HL-60 (cell line): ENCODE measurements around the gene GET4.

Source experiments
- DNase-seq, 2 experiments: peaks; one replicate each; pipeline ENCODE4 v3.0.0-alpha.2; 2010 to 2020; ENCODE audit warnings: low read depth in 1 of 2, low spot score in 1 of 2
- H3K27ac ChIP-seq: fragments of 250-450 bp; sonication (Bioruptor Pico); replicated peaks from 2 replicates; pipeline ENCODE4 v1.5.1; 2020; ENCODE audit warnings: mild to moderate bottlenecking, moderate library complexity
- H3K27me3 ChIP-seq: fragments of 250-450 bp; sonication (Bioruptor Pico); 2 replicates; pipeline ENCODE4 v1.5.1; 2021; ENCODE audit warnings: mild to moderate bottlenecking, moderate library complexity; ENCODE audit not compliant: insufficient read depth, poor library complexity, severe bottlenecking
- H3K4me3 ChIP-seq: replicated peaks from 2 replicates; pipeline ENCODE4 v1.5.1; 2011; ENCODE audit warnings: mild to moderate bottlenecking, control low read depth, low read length; ENCODE audit not compliant: insufficient read depth
- GABPA ChIP-seq: IDR thresholded peaks from 2 replicates; pipeline ENCODE4 v1.6.1; 2012; ENCODE audit warnings: low read depth
- POLR2AphosphoS5 ChIP-seq: IDR thresholded peaks from 2 replicates; pipeline ENCODE4 v1.6.1; 2012; ENCODE audit warnings: low read depth
- SPI1 ChIP-seq: IDR thresholded peaks from 2 replicates; pipeline ENCODE4 v1.6.1; 2012; ENCODE audit warnings: low read depth, mild to moderate bottlenecking, borderline replicate concordance
- TF ChIP-seq, protein P1 (sequence below): IDR thresholded peaks from 2 replicates; pipeline ENCODE4 v1.6.1; 2012; ENCODE audit warnings: low read depth; ENCODE audit not compliant: insufficient replicate concordance
- TF ChIP-seq, protein P2 (sequence below): IDR thresholded peaks from one replicate; pipeline ENCODE4 v1.5.1; 2011; ENCODE audit warnings: low read length, control low read depth, inconsistent platforms; ENCODE audit not compliant: insufficient read depth

GET4 gene

DNA sequence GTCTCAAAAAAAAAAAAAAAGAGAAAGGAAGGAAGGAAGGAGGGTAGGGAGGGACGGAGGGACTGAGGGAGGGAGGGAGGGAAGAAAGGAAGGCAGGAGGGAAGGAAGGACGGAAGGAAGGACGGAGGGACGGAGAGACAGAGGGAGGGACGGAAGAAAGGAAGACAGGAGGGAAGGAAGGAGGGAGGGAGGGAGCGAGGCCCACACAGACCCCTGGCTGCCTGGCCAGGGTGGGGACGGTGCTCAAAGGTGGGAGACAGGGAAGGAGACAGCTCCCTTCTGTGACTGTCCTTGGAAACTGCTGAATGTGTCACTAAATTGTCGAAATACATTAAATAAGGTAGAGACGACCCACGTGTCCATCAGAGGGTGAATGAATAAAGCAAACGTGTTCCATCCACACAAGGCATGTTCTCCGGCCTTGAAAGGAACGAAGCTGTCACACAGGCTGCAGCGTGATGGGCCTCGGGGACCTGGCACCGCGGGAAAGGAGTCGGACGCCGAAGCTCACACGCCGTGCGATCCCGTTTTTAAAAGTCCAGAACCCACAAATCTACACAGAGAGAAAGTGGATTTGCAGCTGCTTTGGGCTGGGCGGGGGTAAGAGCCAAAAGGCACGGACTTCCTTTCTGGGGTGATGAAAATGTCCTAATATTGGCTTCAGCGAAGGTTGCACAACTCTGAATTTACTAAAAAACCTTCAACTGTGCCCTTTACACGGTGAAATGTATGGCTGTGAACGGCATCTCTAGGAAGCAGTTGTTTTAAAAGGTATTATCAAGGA lies 54.8 kb downstream of the GET4 start:
- TF ChIP-seq, protein P1, sequence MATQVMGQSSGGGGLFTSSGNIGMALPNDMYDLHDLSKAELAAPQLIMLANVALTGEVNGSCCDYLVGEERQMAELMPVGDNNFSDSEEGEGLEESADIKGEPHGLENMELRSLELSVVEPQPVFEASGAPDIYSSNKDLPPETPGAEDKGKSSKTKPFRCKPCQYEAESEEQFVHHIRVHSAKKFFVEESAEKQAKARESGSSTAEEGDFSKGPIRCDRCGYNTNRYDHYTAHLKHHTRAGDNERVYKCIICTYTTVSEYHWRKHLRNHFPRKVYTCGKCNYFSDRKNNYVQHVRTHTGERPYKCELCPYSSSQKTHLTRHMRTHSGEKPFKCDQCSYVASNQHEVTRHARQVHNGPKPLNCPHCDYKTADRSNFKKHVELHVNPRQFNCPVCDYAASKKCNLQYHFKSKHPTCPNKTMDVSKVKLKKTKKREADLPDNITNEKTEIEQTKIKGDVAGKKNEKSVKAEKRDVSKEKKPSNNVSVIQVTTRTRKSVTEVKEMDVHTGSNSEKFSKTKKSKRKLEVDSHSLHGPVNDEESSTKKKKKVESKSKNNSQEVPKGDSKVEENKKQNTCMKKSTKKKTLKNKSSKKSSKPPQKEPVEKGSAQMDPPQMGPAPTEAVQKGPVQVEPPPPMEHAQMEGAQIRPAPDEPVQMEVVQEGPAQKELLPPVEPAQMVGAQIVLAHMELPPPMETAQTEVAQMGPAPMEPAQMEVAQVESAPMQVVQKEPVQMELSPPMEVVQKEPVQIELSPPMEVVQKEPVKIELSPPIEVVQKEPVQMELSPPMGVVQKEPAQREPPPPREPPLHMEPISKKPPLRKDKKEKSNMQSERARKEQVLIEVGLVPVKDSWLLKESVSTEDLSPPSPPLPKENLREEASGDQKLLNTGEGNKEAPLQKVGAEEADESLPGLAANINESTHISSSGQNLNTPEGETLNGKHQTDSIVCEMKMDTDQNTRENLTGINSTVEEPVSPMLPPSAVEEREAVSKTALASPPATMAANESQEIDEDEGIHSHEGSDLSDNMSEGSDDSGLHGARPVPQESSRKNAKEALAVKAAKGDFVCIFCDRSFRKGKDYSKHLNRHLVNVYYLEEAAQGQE: no peak
- peak; percentile 50; the same call in 1 of the 2 replicates for TF ChIP-seq SPI1
- peak; percentile 77 to 85 for DNase-seq
- Histone ChIP-seq H3K4me3 (no peak overlapping the region), H3K27ac (peak overlapping the region; percentile 46), H3K27me3 (no peaks in the 10 kb centered on the region)

DNA sequence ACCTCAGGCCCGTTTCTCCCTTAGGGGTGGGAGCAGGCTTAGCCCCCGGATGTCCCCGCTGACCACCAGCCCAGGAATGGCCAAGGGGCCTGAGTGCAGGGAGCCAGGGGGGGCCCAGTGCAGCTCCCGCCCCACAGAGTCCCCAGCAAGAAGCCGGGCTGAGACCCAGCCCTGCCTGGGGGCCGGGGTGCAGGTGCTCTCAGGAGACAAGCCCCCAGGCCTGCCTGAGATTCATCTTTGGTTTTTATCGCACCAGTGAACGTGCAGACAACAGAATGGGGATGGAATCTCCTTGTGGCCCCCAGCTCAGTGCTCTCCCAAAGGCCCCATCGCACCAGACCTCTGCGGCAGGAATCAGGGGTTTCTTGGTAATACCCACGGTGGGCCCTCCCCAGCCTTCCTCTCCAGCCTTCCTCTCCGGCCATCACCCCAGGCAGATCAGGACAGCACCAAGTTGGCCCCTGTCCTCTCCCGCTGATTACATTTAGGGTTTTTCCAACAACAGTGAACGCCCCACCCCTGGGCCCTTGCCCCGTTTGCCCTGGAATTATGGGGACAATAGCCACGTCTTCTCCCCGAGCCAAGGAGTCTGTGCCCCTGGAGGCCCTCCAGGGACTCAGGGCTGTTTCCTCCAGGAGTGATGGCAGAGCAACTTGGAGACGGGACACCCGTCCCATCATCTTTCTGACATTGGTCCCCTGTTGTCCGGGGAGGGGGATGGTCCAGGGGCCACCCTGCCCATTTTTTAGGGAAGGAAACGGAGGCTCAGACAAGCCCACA lies 55.7 kb downstream of the GET4 start:
- TF ChIP-seq, protein P2, sequence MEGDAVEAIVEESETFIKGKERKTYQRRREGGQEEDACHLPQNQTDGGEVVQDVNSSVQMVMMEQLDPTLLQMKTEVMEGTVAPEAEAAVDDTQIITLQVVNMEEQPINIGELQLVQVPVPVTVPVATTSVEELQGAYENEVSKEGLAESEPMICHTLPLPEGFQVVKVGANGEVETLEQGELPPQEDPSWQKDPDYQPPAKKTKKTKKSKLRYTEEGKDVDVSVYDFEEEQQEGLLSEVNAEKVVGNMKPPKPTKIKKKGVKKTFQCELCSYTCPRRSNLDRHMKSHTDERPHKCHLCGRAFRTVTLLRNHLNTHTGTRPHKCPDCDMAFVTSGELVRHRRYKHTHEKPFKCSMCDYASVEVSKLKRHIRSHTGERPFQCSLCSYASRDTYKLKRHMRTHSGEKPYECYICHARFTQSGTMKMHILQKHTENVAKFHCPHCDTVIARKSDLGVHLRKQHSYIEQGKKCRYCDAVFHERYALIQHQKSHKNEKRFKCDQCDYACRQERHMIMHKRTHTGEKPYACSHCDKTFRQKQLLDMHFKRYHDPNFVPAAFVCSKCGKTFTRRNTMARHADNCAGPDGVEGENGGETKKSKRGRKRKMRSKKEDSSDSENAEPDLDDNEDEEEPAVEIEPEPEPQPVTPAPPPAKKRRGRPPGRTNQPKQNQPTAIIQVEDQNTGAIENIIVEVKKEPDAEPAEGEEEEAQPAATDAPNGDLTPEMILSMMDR: no peak
- no peak for TF ChIP-seq POLR2AphosphoS5
- no peak for TF ChIP-seq GABPA
- TF ChIP-seq SPI1: no peak
- TF ChIP-seq, protein P1: no peak
- Histone ChIP-seq H3K27ac (peak overlapping the region; percentile 46), H3K4me3 (no peak overlapping the region), H3K27me3 (no peaks in the 10 kb centered on the region)
- DNase-seq: no peak

DNA sequence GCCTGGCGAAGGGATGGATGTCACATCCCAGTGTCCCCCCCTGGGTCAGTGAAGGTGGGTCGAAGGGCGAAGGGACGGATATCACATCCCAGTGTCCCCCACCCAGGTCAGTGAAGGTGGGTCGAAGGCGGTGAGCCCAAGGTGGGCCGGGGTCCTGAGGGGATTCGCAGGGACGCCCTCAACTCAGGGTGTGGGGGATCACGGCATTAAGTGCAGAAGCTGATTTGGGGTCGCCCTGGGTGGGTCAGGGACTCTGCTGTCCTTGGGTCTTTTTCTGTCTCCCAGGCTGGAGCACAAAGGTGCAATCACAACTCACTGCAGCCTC lies 56.3 kb downstream of the GET4 start:
- Histone ChIP-seq H3K27ac (no peak overlapping the region), H3K27me3 (no peaks in the 10 kb centered on the region), H3K4me3 (no peak overlapping the region)
- TF ChIP-seq, protein P1: no peak
- TF ChIP-seq SPI1: no peak
- TF ChIP-seq, protein P2: no peak
- TF ChIP-seq POLR2AphosphoS5: no peak
- no peak for TF ChIP-seq GABPA
- no peak for DNase-seq
